Tibial artery (tissue), 4 donors: ENCODE results near the gene SSTR5.

ENCODE experiments used
- DNase-seq, 2 donors: peaks; one replicate each; pipeline ENCODE4 v3.0.0-alpha.2; 2019
- H3K27ac ChIP-seq, 2 donors: fragments of 200-600 bp; sonication (generic) in 1 of 2; 1 replicate in 1 of 2; 2 replicates in 1 of 2; pipeline ENCODE4 v1.5.1; 2018 to 2019; ENCODE audit warnings: mild to moderate bottlenecking in 1 of 2
- H3K27me3 ChIP-seq, 2 donors: fragments of 200-600 bp; sonication (generic) in 1 of 2; one replicate each; pipeline versions ENCODE4 v1.5.1 to v1.6.0; 2016 to 2019
- H3K36me3 ChIP-seq, 3 donors: fragments of 200-600 bp; sonication (generic) in 2 of 3; one replicate each; pipeline ENCODE4 v1.5.1; 2016 to 2019; ENCODE audit warnings: mild to moderate bottlenecking in 2 of 3
- H3K4me1 ChIP-seq, 4 donors: fragments of 200-600 bp; sonication (generic) in 2 of 4; 1 replicate in 3 of 4; 2 replicates in 1 of 4; pipeline ENCODE4 v1.5.1; 2016 to 2019
- H3K4me3 ChIP-seq, 2 donors: fragments of 200-600 bp; sonication (generic) in 1 of 2; 1 replicate in 1 of 2; 2 replicates in 1 of 2; pipeline ENCODE4 v1.5.1; 2018 to 2019; ENCODE audit warnings: mild to moderate bottlenecking in 2 of 2
- H3K9me3 ChIP-seq, 3 donors: fragments of 200-600 bp; sonication (generic) in 1 of 3; one replicate each; pipeline ENCODE4 v1.5.1; 2016 to 2019
- intact Hi-C: fragments of 100-400 bp; cut with DNase I; formaldehyde crosslinking; loops from one replicate; pipeline ENCODE4 v1.15.0; 2023; ENCODE audit warnings: low total_unique reads
- TF ChIP-seq, protein P1 (sequence below), 2 experiments: fragments of 200-600 bp in 1 of 2; fragments of 450-650 bp in 1 of 2; IDR thresholded peaks; one replicate each; pipeline ENCODE4 v1.5.1; 2017 to 2019; ENCODE audit warnings: antibody characterized with exemption in 2 of 2, mild to moderate bottlenecking in 1 of 2, moderate library complexity in 1 of 2

Gene SSTR5

DNA sequence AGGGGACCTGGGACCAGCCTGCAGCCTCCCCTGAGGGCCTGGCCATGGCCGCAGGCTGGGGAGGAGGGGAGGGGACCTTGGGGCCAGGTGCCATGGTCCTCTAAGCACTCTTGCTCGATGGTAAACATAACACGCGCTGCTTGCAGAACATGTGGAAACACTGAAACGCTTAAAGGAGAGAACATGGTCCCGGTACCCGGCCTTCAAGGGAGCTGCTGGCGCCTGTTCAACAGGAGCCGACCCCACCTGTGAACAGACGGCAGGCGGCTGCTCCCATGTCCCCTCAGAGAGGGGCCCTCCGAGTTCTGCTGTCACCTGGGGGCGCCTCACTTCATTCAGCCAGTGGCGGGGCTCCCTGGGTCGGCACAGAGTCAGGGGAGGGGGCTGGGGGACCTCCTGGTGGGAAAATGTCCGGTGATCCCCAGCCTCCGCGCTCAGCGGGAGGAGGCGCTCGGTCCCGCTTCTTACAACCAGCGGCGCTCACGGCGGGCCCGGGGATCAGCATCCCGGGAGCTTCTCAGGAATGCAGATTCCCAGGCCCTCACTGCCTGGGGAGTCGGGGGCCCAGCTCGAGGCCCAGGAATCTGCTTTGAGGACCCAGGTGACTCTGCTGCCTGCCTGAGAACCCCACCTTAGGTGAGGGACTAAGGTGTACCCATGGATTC, 854 bp upstream of the SSTR5 start:
- Histone ChIP-seq H3K9me3 (no peaks in the 10 kb centered on the region), H3K27ac (no peak overlapping the region), H3K4me3 (no peak overlapping the region), H3K36me3 (no peaks in the 10 kb centered on the region), H3K27me3 (peaks cover 0 to 93% of the 10 kb centered on the region in 2 donors), H3K4me1 (peaks cover 0 to 26% (median 12%) of the 10 kb centered on the region in 4 donors)
- TF ChIP-seq, protein P1, sequence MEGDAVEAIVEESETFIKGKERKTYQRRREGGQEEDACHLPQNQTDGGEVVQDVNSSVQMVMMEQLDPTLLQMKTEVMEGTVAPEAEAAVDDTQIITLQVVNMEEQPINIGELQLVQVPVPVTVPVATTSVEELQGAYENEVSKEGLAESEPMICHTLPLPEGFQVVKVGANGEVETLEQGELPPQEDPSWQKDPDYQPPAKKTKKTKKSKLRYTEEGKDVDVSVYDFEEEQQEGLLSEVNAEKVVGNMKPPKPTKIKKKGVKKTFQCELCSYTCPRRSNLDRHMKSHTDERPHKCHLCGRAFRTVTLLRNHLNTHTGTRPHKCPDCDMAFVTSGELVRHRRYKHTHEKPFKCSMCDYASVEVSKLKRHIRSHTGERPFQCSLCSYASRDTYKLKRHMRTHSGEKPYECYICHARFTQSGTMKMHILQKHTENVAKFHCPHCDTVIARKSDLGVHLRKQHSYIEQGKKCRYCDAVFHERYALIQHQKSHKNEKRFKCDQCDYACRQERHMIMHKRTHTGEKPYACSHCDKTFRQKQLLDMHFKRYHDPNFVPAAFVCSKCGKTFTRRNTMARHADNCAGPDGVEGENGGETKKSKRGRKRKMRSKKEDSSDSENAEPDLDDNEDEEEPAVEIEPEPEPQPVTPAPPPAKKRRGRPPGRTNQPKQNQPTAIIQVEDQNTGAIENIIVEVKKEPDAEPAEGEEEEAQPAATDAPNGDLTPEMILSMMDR (IDR thresholded peaks at IDR 0.05) = no peak
- DNase-seq = no peak
- intact Hi-C loops = no loop called here

DNA sequence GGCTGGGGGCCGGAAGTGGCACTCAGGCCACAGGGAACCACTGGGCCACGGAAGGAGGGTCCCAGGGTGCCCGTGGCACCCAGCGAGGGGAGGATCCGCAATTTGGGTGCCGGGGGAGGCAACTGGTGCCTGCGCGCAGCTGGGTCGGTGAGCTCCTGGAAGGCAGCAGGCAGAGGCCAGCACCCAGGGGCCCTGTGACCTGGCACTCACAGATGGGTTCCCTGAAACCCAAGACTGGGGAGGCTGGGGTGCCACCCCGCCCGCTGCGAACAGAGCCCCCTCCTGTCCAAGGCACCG, 663 bp downstream of the SSTR5 start:
- no peak for DNase-seq
- H3K27ac ChIP-seq = no peak overlapping the region
- TF ChIP-seq, protein P1 (IDR thresholded peaks at IDR 0.05) = no peak
- intact Hi-C loops = no loop called here
- no peaks in the 10 kb centered on the region for H3K9me3 ChIP-seq
- no peak overlapping the region for H3K4me3 ChIP-seq
- H3K4me1 ChIP-seq = peaks cover 0 to 41% (median 24%) of the 10 kb centered on the region in 4 donors
- peaks cover 0 to 90% of the 10 kb centered on the region in 2 donors for H3K27me3 ChIP-seq
- H3K36me3 ChIP-seq = no peaks in the 10 kb centered on the region

DNA sequence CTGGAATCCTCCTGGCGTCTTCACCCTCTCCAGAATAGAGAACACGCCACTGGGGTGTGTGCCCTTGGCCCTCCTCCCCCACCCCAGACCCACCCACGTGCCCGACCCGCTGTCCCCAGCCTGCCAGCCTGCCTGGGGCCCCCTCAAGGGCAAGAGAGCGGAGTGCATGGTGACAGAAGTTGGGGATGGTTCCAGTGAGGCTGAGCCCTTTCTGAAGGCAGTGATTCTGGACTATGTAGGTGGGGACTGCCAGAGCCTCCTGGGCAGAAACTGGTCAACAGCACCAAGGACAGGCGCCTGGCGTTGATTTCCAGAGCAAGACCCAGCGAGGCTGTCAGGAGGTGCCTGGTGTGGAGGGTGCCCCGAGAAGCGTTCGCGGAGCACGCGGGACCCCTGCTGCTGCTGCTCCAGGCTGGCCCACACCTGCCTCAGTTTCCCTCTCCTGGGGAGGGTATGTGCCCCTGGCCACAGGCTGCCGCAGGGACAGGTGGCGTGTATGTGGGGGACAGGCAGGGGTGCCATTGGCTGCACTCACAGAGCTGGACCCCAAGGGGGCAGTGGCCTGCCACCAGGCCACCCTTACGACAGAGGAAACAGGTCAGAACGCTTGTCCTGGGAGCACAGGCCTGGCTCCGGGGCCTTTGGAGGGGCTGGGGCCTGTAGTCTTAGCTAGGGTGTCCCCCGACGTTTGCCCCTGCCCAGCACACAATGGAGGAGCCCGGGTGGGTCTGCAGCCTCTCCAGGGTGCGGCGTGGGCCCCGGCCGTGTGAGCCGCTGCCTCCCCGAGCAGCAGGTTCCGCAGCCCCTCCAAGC, 1.2 kb downstream of the SSTR5 start:
- Histone ChIP-seq H3K27ac (no peak overlapping the region), H3K27me3 (peaks cover 0 to 88% of the 10 kb centered on the region in 2 donors), H3K4me3 (no peak overlapping the region), H3K4me1 (peaks cover 0 to 47% (median 30%) of the 10 kb centered on the region in 4 donors), H3K36me3 (no peaks in the 10 kb centered on the region), H3K9me3 (no peaks in the 10 kb centered on the region)
- no peak for DNase-seq
- TF ChIP-seq, protein P1 (IDR thresholded peaks at IDR 0.05) = peak; percentile 27 to 45
- intact Hi-C loops = no loop called here

DNA sequence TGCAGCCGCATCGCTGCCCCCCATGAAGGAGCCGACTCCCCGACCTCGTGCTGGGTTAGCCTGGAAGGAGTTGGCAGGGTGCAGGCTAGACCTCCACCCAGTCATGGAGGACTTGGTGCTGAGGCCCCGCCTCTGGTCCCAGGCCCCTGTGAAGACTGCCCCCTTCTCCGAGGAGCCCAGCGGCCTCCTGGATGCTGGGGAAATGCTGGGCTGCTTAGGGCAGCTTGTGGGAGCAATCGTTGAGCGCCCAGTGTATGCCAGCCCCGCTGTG, 1.8 kb downstream of the SSTR5 start:
- no peak overlapping the region for H3K4me3 ChIP-seq
- peaks cover 0 to 52% (median 35%) of the 10 kb centered on the region in 4 donors for H3K4me1 ChIP-seq
- intact Hi-C loops = no loop called here
- no peaks in the 10 kb centered on the region for H3K9me3 ChIP-seq
- DNase-seq = no peak
- no peak overlapping the region for H3K27ac ChIP-seq
- TF ChIP-seq, protein P1 (IDR thresholded peaks at IDR 0.05) = no peak
- peaks cover 0 to 88% of the 10 kb centered on the region in 2 donors for H3K27me3 ChIP-seq
- H3K36me3 ChIP-seq = no peaks in the 10 kb centered on the region

DNA sequence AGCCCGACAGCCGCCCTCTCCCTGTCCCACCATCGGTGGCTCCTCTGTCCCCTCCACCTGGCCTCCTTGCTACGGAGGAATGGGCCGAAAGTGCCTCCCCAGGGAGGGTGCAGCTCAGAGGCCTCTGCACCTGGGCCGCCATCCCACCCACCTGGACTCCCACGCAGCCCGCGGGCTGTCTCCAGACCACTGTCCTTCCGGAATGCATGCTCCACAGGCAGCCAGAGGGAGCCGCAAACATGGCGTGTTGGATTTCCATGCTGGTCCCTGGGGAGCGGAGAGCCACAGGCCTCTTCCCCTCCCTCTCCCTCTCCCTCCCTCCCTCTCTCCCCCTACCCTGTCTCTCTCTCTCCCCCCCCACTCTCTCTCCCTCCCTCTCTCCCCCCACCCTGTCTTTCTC, 3.0 kb downstream of the SSTR5 start:
- Histone ChIP-seq H3K4me1 (peaks cover 0 to 61% (median 39%) of the 10 kb centered on the region in 4 donors), H3K9me3 (no peaks in the 10 kb centered on the region), H3K27ac (no peak overlapping the region), H3K27me3 (peaks cover 0 to 88% of the 10 kb centered on the region in 2 donors), H3K4me3 (no peak overlapping the region), H3K36me3 (no peaks in the 10 kb centered on the region)
- DNase-seq = no peak
- TF ChIP-seq, protein P1 (IDR thresholded peaks at IDR 0.05) = no peak
- intact Hi-C loops = no loop called here
